ENCODE data around the gene STEAP3. TPM values are rescaled to one million over a fixed set of nuclear protein-coding genes. Genes with fewer than 3 reads are reported as not detected.

The STEAP3 gene
- total RNA-seq, 4 donors from 2014 or later: 10.1 to 21.7 (median 10.6) TPM

DNA sequence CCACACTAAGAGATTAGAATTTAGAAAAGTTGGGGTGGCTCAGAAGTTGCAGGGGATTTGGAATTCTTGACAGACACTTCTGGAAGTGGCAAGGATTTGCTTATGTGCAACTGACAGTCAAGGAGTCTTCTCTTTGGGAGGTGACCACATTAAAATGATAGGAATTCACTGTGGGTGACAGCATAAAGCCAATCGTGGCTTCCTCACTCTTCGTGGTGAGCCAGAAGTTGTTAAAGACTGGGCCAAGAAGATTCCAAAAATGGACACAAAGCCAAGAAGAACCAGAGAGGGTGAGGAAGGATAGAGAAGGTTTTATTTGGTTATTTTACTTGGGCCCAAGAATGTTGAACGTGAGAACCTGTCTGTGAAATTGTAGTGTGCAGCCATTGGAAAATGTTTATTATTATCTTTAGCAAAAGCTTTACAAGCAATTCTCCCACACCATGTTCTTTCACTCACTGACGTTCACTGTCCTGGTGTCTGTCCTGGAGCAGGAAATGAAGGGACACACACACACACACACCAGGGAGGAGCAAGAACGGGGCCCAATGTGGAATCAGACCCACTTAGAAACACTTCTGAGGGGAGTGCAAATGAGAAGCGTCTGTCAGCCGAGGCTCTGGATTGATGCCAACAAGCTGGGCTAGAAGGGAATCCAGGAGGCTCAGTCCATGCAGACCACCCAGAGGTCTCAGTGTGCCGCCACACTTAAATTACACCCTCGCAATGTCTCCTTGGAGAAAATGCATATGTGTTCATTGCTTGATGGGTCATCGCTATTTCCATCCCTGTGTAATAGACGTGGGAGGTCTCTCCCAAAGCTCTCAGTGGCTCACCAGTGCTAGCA, 37.2 kb downstream of the STEAP3 start:
- no peak for TF ChIP-seq POLR2A (IDR thresholded peaks at IDR 0.05)
- TF ChIP-seq CTCF (IDR thresholded peaks at IDR 0.05 in 4 of 5, conservative IDR thresholded peaks at IDR 0.05 in 1 of 5): no peak
- ATAC-seq (no peak), DNase-seq (no peak)
- H3K4me1 ChIP-seq: peaks cover 8% of the 10 kb centered on the region in 2 donors
- intact Hi-C loops (cut with DNase I; ENCODE audit: low total_unique reads): loop anchor here (2.0 kb wide), 1 partner anchor 54 kb away; no protein-coding TSS in a partner anchor
- H3K9me3 ChIP-seq: no peaks in the 10 kb centered on the region
- H3K27ac ChIP-seq: no peak overlapping the region
- no peaks in the 10 kb centered on the region for H3K27me3 ChIP-seq
- peaks cover 0 to 13% of the 10 kb centered on the region in 2 donors for H3K36me3 ChIP-seq
- in situ Hi-C loops (cut with MboI; ENCODE audit: low sequenced_read_pairs in 4 of 4): loop anchor here in 3 of 4 donors (10.0 kb wide), 1 partner anchor 46 kb away; no protein-coding TSS in a partner anchor
- H3K4me3 ChIP-seq: no peak overlapping the region

GRCh38 chr2:119261493-119262225, 38.0 kb downstream of the STEAP3 start:
- peaks cover 8% of the 10 kb centered on the region in 2 donors for H3K4me1 ChIP-seq
- H3K9me3 ChIP-seq: no peaks in the 10 kb centered on the region
- H3K27me3 ChIP-seq: no peaks in the 10 kb centered on the region
- no peak for DNase-seq
- H3K36me3 ChIP-seq: peaks cover 0 to 8% of the 10 kb centered on the region in 2 donors
- intact Hi-C loops (cut with DNase I; ENCODE audit: low total_unique reads): loop anchor here (2.0 kb wide), 1 partner anchor 53 kb away; no protein-coding TSS in a partner anchor
- ATAC-seq: no peak
- H3K4me3 ChIP-seq: no peak overlapping the region
- in situ Hi-C loops (cut with MboI; ENCODE audit: low sequenced_read_pairs in 4 of 4): loop anchor here in 3 of 4 donors (10.0 kb wide), 1 partner anchor 47 kb away; no protein-coding TSS in a partner anchor
- TF ChIP-seq CTCF (IDR thresholded peaks at IDR 0.05 in 4 of 5, conservative IDR thresholded peaks at IDR 0.05 in 1 of 5): no peak
- no peak for TF ChIP-seq POLR2A (IDR thresholded peaks at IDR 0.05)
- no peak overlapping the region for H3K27ac ChIP-seq

DNA sequence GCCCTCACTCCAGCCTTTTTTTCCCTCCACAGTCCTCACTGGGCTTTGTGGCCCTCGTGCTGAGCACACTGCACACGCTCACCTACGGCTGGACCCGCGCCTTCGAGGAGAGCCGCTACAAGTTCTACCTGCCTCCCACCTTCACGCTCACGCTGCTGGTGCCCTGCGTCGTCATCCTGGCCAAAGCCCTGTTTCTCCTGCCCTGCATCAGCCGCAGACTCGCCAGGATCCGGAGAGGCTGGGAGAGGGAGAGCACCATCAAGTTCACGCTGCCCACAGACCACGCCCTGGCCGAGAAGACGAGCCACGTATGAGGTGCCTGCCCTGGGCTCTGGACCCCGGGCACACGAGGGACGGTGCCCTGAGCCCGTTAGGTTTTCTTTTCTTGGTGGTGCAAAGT, 39.4 kb downstream of the STEAP3 start:
- TF ChIP-seq CTCF (IDR thresholded peaks at IDR 0.05 in 4 of 5, conservative IDR thresholded peaks at IDR 0.05 in 1 of 5): no peak
- no peak for TF ChIP-seq POLR2A (IDR thresholded peaks at IDR 0.05)
- Histone ChIP-seq H3K4me1 (peaks cover 8% of the 10 kb centered on the region in 2 donors), H3K27ac (no peak overlapping the region), H3K27me3 (no peaks in the 10 kb centered on the region), H3K9me3 (no peaks in the 10 kb centered on the region), H3K36me3 (peaks cover 0 to 8% of the 10 kb centered on the region in 2 donors), H3K4me3 (no peak overlapping the region)
- ATAC-seq (no peak), DNase-seq (no peak)
- in situ Hi-C loops (cut with MboI; ENCODE audit: low sequenced_read_pairs in 4 of 4) (loop anchor here in 3 of 4 donors (10.0 kb wide), 1 partner anchor 48 kb away; no protein-coding TSS in a partner anchor), intact Hi-C loops (cut with DNase I; ENCODE audit: low total_unique reads) (no loop called here)

GRCh38 chr2:119263656-119264055, 40.0 kb downstream of the STEAP3 start:
- DNase-seq: no peak
- Histone ChIP-seq H3K9me3 (no peaks in the 10 kb centered on the region), H3K4me3 (no peak overlapping the region), H3K36me3 (peaks cover 0 to 8% of the 10 kb centered on the region in 2 donors), H3K4me1 (peaks cover 8% of the 10 kb centered on the region in 2 donors), H3K27ac (no peak overlapping the region), H3K27me3 (no peaks in the 10 kb centered on the region)
- ATAC-seq: no peak
- intact Hi-C loops (cut with DNase I; ENCODE audit: low total_unique reads) (no loop called here), in situ Hi-C loops (cut with MboI; ENCODE audit: low sequenced_read_pairs in 4 of 4) (loop anchor here in 3 of 4 donors (10.0 kb wide), 1 partner anchor 49 kb away; no protein-coding TSS in a partner anchor)
- TF ChIP-seq CTCF (IDR thresholded peaks at IDR 0.05 in 4 of 5, conservative IDR thresholded peaks at IDR 0.05 in 1 of 5) (no peak), POLR2A (IDR thresholded peaks at IDR 0.05) (no peak)
